Measurements from ENCODE around the gene THSD7B. TPM values are rescaled to one million over a fixed set of nuclear protein-coding genes. Genes with fewer than 3 reads are reported as not detected.

Gene THSD7B
- total RNA-seq, 1 donor from 2014 or later, result not detected

DNA sequence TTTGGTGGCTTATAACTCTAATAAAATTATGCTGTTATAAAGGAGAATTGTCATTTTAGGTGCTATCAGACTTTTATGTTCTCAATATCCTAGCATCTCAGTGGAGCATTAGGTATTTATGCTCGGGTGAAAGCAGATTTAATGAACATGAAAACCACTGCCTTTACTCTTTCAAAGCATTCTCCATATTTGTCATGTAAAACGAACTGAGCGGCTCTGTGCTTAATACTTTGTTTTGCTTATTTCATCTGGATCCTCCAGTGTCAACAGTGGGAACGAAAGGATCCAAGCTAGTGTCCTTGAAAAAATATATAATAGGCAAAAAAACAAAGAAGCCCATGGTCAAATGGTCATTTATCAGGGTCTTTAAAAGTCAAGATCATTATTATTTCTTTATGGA lies 53.5 kb downstream of the THSD7B start:
- DNase-seq (ENCODE audit: low read depth in 2 of 2), result no peak

- no peak for DNase-seq (ENCODE audit: low read depth in 2 of 2)
These were observed 57.9 kb downstream of the THSD7B start for GRCh38 chr2:136823291-136823690.

- DNase-seq (ENCODE audit: low read depth in 2 of 2), result no peak
These were observed 62.8 kb downstream of the THSD7B start for GRCh38 chr2:136828162-136828561.

DNA sequence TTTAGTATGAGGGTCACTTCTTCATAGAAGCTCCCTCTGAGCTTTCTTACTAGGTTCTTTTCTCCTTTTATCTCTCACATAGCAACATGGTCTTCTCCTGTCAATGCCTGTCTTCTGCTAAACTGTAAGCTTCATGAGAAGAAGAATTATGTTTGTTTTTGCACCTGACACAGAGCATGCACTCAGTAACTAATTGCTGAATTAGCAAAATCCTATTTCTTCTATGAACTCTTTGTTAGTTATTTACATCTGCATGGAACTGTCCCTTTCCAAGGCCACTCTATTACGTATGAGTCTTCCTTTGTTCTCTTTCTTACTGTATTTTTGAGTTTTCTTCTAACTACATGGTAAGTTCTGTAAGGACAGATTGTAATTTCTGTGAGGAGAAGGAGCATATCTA lies 63.4 kb downstream of the THSD7B start:
- no peak for DNase-seq (ENCODE audit: low read depth in 2 of 2)

DNA sequence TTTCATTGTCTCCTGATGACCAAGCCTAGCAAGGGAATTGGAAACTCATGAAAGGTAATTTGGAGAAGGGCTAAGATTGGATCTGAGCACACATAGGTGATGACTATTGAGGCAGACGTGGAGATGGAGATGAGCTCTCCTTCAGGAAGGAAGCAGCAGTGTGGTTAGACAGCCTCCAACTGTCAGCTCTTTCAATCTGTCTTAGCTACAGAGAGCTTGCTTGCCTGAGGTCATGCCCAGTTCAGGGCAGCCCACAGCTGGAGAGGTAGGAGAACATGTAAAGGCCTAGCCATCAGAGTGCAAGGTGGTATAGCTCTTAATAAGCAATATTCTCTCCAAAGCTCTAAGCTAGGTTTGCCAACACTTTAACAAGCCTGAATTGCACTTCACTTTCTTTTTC lies 79.2 kb downstream of the THSD7B start:
- no peak for DNase-seq (ENCODE audit: low read depth in 2 of 2)

GRCh38 chr2:136858656-136859055 lies 93.3 kb downstream of the THSD7B start:
- no peak for DNase-seq (ENCODE audit: low read depth in 2 of 2)

GRCh38 chr2:136860443-136860958 lies 95.2 kb downstream of the THSD7B start:
- DNase-seq (ENCODE audit: low read depth in 2 of 2), result no peak

- DNase-seq (ENCODE audit: low read depth in 2 of 2), result no peak
These were observed 98.1 kb downstream of the THSD7B start for GRCh38 chr2:136863468-136863867.

DNA sequence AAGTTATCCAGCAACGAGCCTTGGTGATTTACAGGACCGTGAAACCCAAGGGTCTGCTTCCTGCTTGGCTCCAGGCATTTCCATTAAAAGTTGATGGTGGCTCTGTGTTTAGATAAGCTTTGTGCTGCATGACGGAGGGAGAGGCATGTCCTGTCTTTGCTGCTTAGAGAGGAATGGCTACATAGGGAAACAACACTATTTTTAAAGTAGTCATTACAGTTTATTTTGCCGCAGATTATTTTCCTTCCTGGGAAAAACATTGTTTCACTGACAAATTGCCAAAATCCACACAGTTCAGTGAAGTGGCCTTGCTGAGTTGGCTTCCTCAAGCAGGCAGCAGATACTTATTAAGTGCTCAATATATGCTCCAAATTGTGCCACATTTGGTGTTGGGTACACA lies 98.5 kb downstream of the THSD7B start:
- peak in 1 of 2 donors; percentile 2 for DNase-seq (ENCODE audit: low read depth in 2 of 2)

- no peak for DNase-seq (ENCODE audit: low read depth in 2 of 2)
These were observed 106.1 kb downstream of the THSD7B start for GRCh38 chr2:136871424-136871823.

DNA sequence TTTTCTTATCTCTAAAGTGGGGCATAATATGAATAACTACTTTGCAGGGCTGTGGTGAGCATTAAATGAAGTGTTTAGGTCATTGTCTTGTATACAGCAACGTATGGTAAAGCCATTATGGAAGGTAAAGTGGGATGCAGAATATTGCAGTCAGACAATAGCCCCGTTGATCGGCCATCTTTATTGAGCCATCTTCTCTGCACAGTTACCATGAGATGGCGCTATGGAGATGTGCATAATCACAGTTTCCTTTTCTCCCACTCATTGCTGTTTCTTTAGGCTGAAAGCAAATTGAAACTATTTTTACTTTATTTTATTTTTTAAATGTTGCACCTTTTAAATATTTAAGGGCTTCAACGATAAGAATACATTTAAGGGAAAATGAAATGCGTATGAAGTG lies 108.9 kb downstream of the THSD7B start:
- no peak for DNase-seq (ENCODE audit: low read depth in 2 of 2)

GRCh38 chr2:136891100-136891499 lies 125.8 kb downstream of the THSD7B start:
- no peak for DNase-seq (ENCODE audit: low read depth in 2 of 2)

- DNase-seq (ENCODE audit: low read depth in 2 of 2), result no peak
These were observed 128.8 kb downstream of the THSD7B start for GRCh38 chr2:136894007-136894634.

- DNase-seq (ENCODE audit: low read depth in 2 of 2), result no peak
These were observed 136.4 kb downstream of the THSD7B start for GRCh38 chr2:136901732-136902131.

- DNase-seq (ENCODE audit: low read depth in 2 of 2), result no peak
These were observed 140.4 kb downstream of the THSD7B start for GRCh38 chr2:136905779-136906178.

- no peak for DNase-seq (ENCODE audit: low read depth in 2 of 2)
These were observed 144.4 kb downstream of the THSD7B start for GRCh38 chr2:136909777-136910176.

- no peak for DNase-seq (ENCODE audit: low read depth in 2 of 2)
These were observed 150.8 kb downstream of the THSD7B start for GRCh38 chr2:136916131-136916530.

DNA sequence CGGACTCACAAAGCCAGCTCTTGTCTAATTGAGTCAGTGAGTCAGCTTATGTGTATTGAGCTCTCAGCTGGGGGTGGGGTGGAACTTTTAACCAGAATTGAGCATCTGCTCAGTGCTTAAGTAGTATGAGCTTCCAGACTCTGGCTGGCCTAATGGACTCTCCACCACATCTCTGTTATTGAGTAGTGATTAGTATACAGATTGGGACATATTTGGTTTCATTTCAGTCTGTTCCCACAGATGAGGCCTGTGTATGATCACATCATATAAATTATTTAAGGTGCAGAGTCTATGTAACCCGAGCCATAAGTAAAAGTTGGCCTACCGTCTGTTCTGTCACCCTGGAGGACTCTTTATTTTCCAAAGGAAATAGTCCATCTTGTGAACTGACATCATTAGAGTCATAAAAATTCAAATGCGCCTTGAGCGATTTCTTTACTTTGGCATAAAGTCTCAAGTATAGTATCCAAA lies 152.1 kb downstream of the THSD7B start:
- DNase-seq (ENCODE audit: low read depth in 2 of 2), result no peak

- DNase-seq (ENCODE audit: low read depth in 2 of 2), result no peak
These were observed 154.3 kb downstream of the THSD7B start for GRCh38 chr2:136919682-136920081.

DNA sequence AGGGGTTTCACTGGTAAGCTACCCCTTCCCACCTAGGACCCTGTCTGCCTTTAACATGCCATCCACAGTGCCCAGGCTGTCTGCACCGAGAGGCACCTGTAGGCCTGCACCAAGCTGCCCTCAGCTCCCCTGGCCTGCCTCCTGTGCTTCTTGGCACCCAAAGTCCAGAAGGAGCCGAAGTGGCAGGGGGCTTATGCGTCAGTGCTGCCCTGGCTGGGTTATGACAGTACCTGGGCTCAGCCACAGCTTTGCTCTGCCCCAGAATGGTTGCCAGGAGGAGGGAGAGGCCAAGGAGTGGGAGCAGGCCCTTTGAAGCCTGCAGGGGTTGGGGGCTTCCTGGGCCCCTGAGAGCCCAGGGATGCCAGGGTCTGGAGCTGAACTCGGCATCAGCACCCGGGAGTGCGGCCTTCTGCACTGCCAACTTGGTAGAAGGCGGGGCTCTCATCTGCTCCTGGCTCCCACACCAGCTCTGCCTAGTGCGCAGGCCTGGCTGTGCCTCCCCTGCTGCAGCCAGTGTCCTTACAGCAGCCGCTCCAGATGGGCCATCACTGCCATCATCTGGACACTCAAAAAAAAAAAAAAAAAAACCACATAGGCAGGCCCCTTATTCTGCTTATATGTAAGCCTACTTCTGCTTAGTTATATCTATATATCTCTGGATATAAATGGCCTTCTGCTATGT lies 155.4 kb downstream of the THSD7B start:
- DNase-seq (ENCODE audit: low read depth in 2 of 2), result no peak

- DNase-seq (ENCODE audit: low read depth in 2 of 2), result no peak
These were observed 161.8 kb downstream of the THSD7B start for GRCh38 chr2:136927156-136927555.

- no peak for DNase-seq (ENCODE audit: low read depth in 2 of 2)
These were observed 164.2 kb downstream of the THSD7B start for GRCh38 chr2:136929531-136929930.

- no peak for DNase-seq (ENCODE audit: low read depth in 2 of 2)
These were observed 167.4 kb downstream of the THSD7B start for GRCh38 chr2:136932700-136933099.

All from lung microvascular endothelial cell (primary cell).